GM19468 (cell line): ENCODE data around the gene DNTTIP2.

Experiments
- ATAC-seq: cut with Tn5 transposase; IDR thresholded peaks from one replicate; pipeline ENCODE4 v1.9.1; 2021; ENCODE audit warnings: mild to moderate bottlenecking, moderate library complexity, moderate number of reproducible peaks; ENCODE audit not compliant: unreplicated experiment; ENCODE audit errors: extremely low read depth

DNTTIP2 gene

GRCh38 chr1:93816970-93817678 lies 61.9 kb downstream of the DNTTIP2 start:
- no peak for ATAC-seq
